Measurements from ENCODE around the gene PDXK.

GRCh38 chr21:43789276-43790009, 70.5 kb downstream of the PDXK start, which contains the start of gene RRP1:
- peak in 3 of 4 donors; percentile 77 to 84 (median 80) for TF ChIP-seq POLR2A (IDR thresholded peaks at IDR 0.05)
- peak; percentile 98 to 100 (median 100) for TF ChIP-seq CTCF (IDR thresholded peaks at IDR 0.05)
